Epidermal melanocyte (primary cell): ENCODE data around the gene FYCO1.
"Not testable (repeated sequence)": the region's sequence is repeated elsewhere in the genome, so short reads cannot be mapped to it uniquely, and the experiment has no call there.

ENCODE experiments used
- DNase-seq: peaks from one replicate; pipeline ENCODE4 v3.0.0; 2011; ENCODE audit warnings: low spot score; ENCODE audit not compliant: insufficient read length

FYCO1 gene

GRCh38 chr3:45995236-45996192 is at the start of gene FYCO1:
Gene FYCO1 (minus strand): TSS chr3:45995824. CDS start chr3:45984910, 10,914 bp downstream.
- peak; percentile 95 for DNase-seq

- no peak for DNase-seq
These were observed 43.3 kb upstream of the FYCO1 start for GRCh38 chr3:46038916-46039315.

GRCh38 chr3:46038071-46038470 is 42.4 kb upstream of the FYCO1 start:
- DNase-seq: not testable (repeated sequence)

GRCh38 chr3:46036191-46036590 is 40.6 kb upstream of the FYCO1 start:
- DNase-seq: no peak

GRCh38 chr3:46031747-46032146 is 36.1 kb upstream of the FYCO1 start:
- DNase-seq: no peak

GRCh38 chr3:46031269-46031668 is 35.6 kb upstream of the FYCO1 start:
- DNase-seq: no peak

- no peak for DNase-seq
These were observed 35.0 kb upstream of the FYCO1 start for GRCh38 chr3:46030626-46031025.

GRCh38 chr3:46029953-46030543 is 34.4 kb upstream of the FYCO1 start:
- no peak for DNase-seq

- DNase-seq: no peak
These were observed 32.2 kb upstream of the FYCO1 start for GRCh38 chr3:46027736-46028397.

- no peak for DNase-seq
These were observed 31.5 kb upstream of the FYCO1 start, which contains the start of gene XCR1 for GRCh38 chr3:46027021-46027705. Gene XCR1 (minus strand): TSS chr3:46027483. CDS start chr3:46021947, 5,536 bp downstream.

- no peak for DNase-seq
These were observed 29.5 kb upstream of the FYCO1 start for GRCh38 chr3:46025139-46025538.

- no peak for DNase-seq
These were observed 28.5 kb upstream of the FYCO1 start for GRCh38 chr3:46024131-46024530.

GRCh38 chr3:46022909-46023785 is 27.5 kb upstream of the FYCO1 start:
- DNase-seq: no peak

GRCh38 chr3:46021516-46021915 is 25.9 kb upstream of the FYCO1 start:
- no peak for DNase-seq

GRCh38 chr3:46020766-46021510 is 25.3 kb upstream of the FYCO1 start:
- no peak for DNase-seq

GRCh38 chr3:46019707-46020106 is 24.1 kb upstream of the FYCO1 start:
- DNase-seq: no peak

GRCh38 chr3:46017720-46018119 is 22.1 kb upstream of the FYCO1 start:
- DNase-seq: no peak

GRCh38 chr3:46013316-46014094 is 17.9 kb upstream of the FYCO1 start:
- DNase-seq: no peak

- no peak for DNase-seq
These were observed 16.6 kb upstream of the FYCO1 start for GRCh38 chr3:46012246-46012645.
